NT2/D1 (cell line): ENCODE data around the gene CIDEC.
A peak's percentile ranks its signal among the peaks of the same experiment; 100 is the strongest.

Experiments used
- DNase-seq: peaks from one replicate; pipeline ENCODE4 v3.0.0-alpha.2; 2011; ENCODE audit warnings: low read depth, low spot score
- H3K27me3 ChIP-seq: 2 replicates; pipeline ENCODE4 v1.6.0; 2011; ENCODE audit warnings: mild to moderate bottlenecking; ENCODE audit not compliant: insufficient read length, insufficient read depth
- H3K36me3 ChIP-seq: 2 replicates; pipeline ENCODE4 v1.6.1; 2011; ENCODE audit warnings: mild to moderate bottlenecking, low read length, mixed read lengths; ENCODE audit not compliant: insufficient read depth, insufficient read length
- H3K4me1 ChIP-seq: 2 replicates; pipeline ENCODE4 v1.5.1; 2011; ENCODE audit not compliant: insufficient read depth, insufficient read length
- H3K4me3 ChIP-seq: 2 replicates; pipeline ENCODE4 v1.5.1; 2011; ENCODE audit warnings: low read depth; ENCODE audit not compliant: insufficient read length
- H3K9ac ChIP-seq: 2 replicates; pipeline ENCODE4 v1.6.0; 2011; ENCODE audit warnings: low read depth; ENCODE audit not compliant: insufficient read length
- H3K9me3 ChIP-seq: 2 replicates; pipeline ENCODE4 v1.5.1; 2011; ENCODE audit warnings: mild to moderate bottlenecking, low read length; ENCODE audit not compliant: insufficient read depth
- SUZ12 ChIP-seq: IDR thresholded peaks from 2 replicates; pipeline ENCODE4 v1.6.1; 2011; ENCODE audit not compliant: insufficient read length, insufficient read depth; ENCODE audit errors: extremely low read depth
- YY1 ChIP-seq: IDR thresholded peaks from 2 replicates; pipeline ENCODE4 v1.6.1; 2011; ENCODE audit not compliant: insufficient read length, insufficient read depth
- ZNF274 ChIP-seq: IDR thresholded peaks from 2 replicates; pipeline ENCODE4 v1.6.1; 2011; ENCODE audit warnings: mild to moderate bottlenecking, low read depth, low read length

The CIDEC gene

GRCh38 chr3:9820946-9821345 is 59.1 kb downstream of the CIDEC start:
- no peak overlapping the region for H3K9ac ChIP-seq
- no peaks in the 10 kb centered on the region for H3K9me3 ChIP-seq
- peaks cover 11% of the 10 kb centered on the region for H3K36me3 ChIP-seq
- H3K4me3 ChIP-seq = no peak overlapping the region
- peak; percentile 28 for DNase-seq
- no peak for TF ChIP-seq YY1
- no peak for TF ChIP-seq ZNF274
- no peak for TF ChIP-seq SUZ12
- H3K27me3 ChIP-seq = no peaks in the 10 kb centered on the region
- peaks cover 5% of the 10 kb centered on the region for H3K4me1 ChIP-seq

GRCh38 chr3:9820543-9820942 is 59.5 kb downstream of the CIDEC start:
- Histone ChIP-seq H3K9me3 (no peaks in the 10 kb centered on the region), H3K36me3 (peaks cover 14% of the 10 kb centered on the region), H3K27me3 (no peaks in the 10 kb centered on the region), H3K4me3 (no peak overlapping the region), H3K9ac (no peak overlapping the region), H3K4me1 (peaks cover 3% of the 10 kb centered on the region)
- DNase-seq = no peak
- TF ChIP-seq YY1 (no peak), SUZ12 (no peak), ZNF274 (no peak)

DNA sequence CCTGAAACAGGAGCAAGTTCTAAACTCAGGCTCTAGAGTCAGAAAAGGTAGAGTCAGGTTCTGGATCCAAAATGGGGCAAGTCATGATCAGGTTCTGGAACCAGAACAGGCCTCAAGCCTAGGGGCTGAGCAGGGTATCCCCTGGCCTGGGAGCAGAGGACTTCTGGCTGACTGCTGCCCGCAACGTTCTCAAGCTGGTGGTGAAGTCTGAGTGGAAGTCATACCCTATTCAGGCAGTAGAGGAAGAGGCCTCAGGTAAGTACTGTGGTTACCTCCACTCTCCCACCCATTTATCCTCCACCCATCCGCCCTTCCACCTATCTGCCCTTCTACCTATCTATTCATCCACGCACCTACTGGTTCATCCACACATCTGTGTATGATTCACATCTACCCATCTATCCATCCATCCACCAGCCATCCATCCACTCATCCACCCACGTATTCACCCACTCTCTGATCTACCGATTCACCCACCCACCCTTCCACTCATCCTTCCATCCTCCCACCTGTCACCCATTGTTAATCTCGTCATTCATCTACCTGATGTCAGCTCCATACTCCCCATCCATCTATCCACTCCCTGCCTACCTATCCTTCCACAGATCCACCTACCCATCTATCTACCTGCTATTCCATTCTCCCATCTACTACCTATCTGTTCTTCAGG is 61.3 kb downstream of the CIDEC start:
- H3K9ac ChIP-seq = no peak overlapping the region
- no peaks in the 10 kb centered on the region for H3K9me3 ChIP-seq
- TF ChIP-seq YY1 (no peak), SUZ12 (no peak), ZNF274 (no peak)
- H3K4me3 ChIP-seq = no peak overlapping the region
- no peaks in the 10 kb centered on the region for H3K27me3 ChIP-seq
- H3K36me3 ChIP-seq = peaks cover 14% of the 10 kb centered on the region
- no peaks in the 10 kb centered on the region for H3K4me1 ChIP-seq
- DNase-seq = no peak

GRCh38 chr3:9817436-9817835 is 62.6 kb downstream of the CIDEC start:
- Histone ChIP-seq H3K27me3 (no peaks in the 10 kb centered on the region), H3K9me3 (no peaks in the 10 kb centered on the region), H3K4me3 (no peak overlapping the region), H3K9ac (no peak overlapping the region), H3K36me3 (peaks cover 23% of the 10 kb centered on the region), H3K4me1 (no peaks in the 10 kb centered on the region)
- no peak for DNase-seq
- TF ChIP-seq SUZ12 (no peak), YY1 (no peak), ZNF274 (no peak)
